Loucy (cell line): ENCODE measurements around the gene CDKN1A.

Source experiments
- H2AFZ ChIP-seq: fragments of 200-600 bp; sonication (generic); 2 replicates; pipeline ENCODE4 v1.6.0; 2016; ENCODE audit warnings: antibody characterized with exemption, mild to moderate bottlenecking, low read length, moderate library complexity
- H3F3A ChIP-seq: fragments of 200-600 bp; 2 replicates; pipeline ENCODE4 v1.6.0; 2016; ENCODE audit warnings: antibody characterized with exemption, low read depth, mild to moderate bottlenecking
- H3K27me3 ChIP-seq: fragments of 200-600 bp; sonication (generic); 2 replicates; pipeline ENCODE4 v1.6.1; 2014; ENCODE audit warnings: low read length, mild to moderate bottlenecking; ENCODE audit not compliant: insufficient read depth, poor library complexity, severe bottlenecking
- H3K36me3 ChIP-seq: fragments of 200-600 bp; sonication (generic); 2 replicates; pipeline ENCODE4 v1.6.1; 2016; ENCODE audit warnings: low read length; ENCODE audit not compliant: insufficient read depth
- H3K4me1 ChIP-seq: fragments of 200-600 bp; sonication (generic); 2 replicates; pipeline ENCODE4 v1.5.1; 2014; ENCODE audit warnings: low read length, mild to moderate bottlenecking; ENCODE audit not compliant: insufficient read depth, poor library complexity, severe bottlenecking
- H3K4me2 ChIP-seq: fragments of 200-600 bp; sonication (generic); 2 replicates; pipeline ENCODE4 v1.6.0; 2014; ENCODE audit warnings: antibody characterized with exemption, low read length, low read depth, mild to moderate bottlenecking; ENCODE audit not compliant: poor library complexity, severe bottlenecking
- H3K4me3 ChIP-seq: fragments of 200-600 bp; sonication (generic); 2 replicates; pipeline ENCODE4 v1.5.1; 2014; ENCODE audit warnings: low read length, mild to moderate bottlenecking, mixed read lengths; ENCODE audit not compliant: poor library complexity, severe bottlenecking
- H3K79me2 ChIP-seq: fragments of 200-600 bp; sonication (generic); 2 replicates; pipeline ENCODE4 v1.6.1; 2014; ENCODE audit warnings: low read length; ENCODE audit not compliant: insufficient read depth
- H3K9ac ChIP-seq: fragments of 200-600 bp; sonication (generic); 2 replicates; pipeline ENCODE4 v1.6.0; 2014; ENCODE audit warnings: mild to moderate bottlenecking, low read depth, low read length, moderate library complexity; ENCODE audit not compliant: poor library complexity, severe bottlenecking
- H3K9me2 ChIP-seq: fragments of 200-600 bp; sonication (generic); replicated peaks from 2 replicates; pipeline ENCODE4 v1.6.1; 2016; ENCODE audit warnings: low read depth, low read length, mixed read lengths
- H3K9me3 ChIP-seq: fragments of 200-600 bp; sonication (generic); 2 replicates; pipeline ENCODE4 v1.6.1; 2014; ENCODE audit warnings: mild to moderate bottlenecking, antibody characterized with exemption, low read length, low read depth; ENCODE audit not compliant: insufficient read depth
- H4K20me1 ChIP-seq: fragments of 200-600 bp; sonication (generic); 2 replicates; pipeline ENCODE4 v1.6.0; 2014; ENCODE audit warnings: antibody characterized with exemption, low read length, mild to moderate bottlenecking; ENCODE audit not compliant: insufficient read depth, poor library complexity, severe bottlenecking
- EZH2phosphoT487 ChIP-seq: fragments of 200-600 bp; IDR thresholded peaks from 2 replicates; pipeline ENCODE4 v1.6.1; 2018; ENCODE audit warnings: antibody characterized with exemption, mild to moderate bottlenecking, moderate library complexity, borderline replicate concordance
- TF ChIP-seq, protein P1 (sequence below): fragments of 200-600 bp; sonication (generic); conservative IDR thresholded peaks from 2 replicates; pipeline ENCODE4 v1.5.1; 2014; ENCODE audit warnings: mild to moderate bottlenecking, antibody characterized with exemption, low read length

CDKN1A gene

DNA sequence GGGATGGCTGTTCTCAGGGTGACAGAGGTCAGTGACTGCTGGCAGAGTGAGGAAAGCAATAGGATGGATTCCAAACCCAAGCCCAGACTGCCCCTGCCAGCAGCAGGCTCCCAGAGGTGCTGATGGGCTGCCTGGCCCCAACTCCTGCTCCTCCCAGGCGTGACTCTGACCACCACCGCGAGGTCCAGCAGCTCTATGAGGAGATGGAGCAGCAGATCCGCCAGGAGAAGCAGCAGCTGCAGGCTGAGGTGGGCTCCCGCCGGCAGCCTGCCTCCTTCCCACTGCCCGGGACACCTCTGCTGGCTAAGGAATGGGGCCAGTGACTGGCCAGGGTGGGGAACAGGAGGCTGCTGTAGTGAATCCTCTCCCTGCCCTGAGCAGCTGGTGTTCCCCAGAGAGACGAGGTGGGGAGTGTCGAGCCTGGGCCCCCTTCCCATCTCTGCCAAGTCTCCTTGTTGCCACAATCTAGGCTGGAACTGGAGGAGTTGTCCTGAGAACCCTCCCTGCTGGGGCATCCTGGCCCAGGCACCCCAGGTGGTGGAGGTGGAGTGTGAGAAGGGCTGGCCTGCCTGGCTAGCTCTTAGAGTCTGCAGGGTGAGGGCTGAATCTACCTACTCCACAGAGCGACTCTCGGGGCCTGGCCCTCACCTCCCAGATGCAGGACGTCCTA is 39.5 kb downstream of the CDKN1A start:
- TF ChIP-seq, protein P1, sequence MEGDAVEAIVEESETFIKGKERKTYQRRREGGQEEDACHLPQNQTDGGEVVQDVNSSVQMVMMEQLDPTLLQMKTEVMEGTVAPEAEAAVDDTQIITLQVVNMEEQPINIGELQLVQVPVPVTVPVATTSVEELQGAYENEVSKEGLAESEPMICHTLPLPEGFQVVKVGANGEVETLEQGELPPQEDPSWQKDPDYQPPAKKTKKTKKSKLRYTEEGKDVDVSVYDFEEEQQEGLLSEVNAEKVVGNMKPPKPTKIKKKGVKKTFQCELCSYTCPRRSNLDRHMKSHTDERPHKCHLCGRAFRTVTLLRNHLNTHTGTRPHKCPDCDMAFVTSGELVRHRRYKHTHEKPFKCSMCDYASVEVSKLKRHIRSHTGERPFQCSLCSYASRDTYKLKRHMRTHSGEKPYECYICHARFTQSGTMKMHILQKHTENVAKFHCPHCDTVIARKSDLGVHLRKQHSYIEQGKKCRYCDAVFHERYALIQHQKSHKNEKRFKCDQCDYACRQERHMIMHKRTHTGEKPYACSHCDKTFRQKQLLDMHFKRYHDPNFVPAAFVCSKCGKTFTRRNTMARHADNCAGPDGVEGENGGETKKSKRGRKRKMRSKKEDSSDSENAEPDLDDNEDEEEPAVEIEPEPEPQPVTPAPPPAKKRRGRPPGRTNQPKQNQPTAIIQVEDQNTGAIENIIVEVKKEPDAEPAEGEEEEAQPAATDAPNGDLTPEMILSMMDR = no peak
- TF ChIP-seq EZH2phosphoT487 = no peak
- no peaks in the 10 kb centered on the region for H3K27me3 ChIP-seq
- no peaks in the 10 kb centered on the region for H3F3A ChIP-seq
- H3K4me1 ChIP-seq = no peaks in the 10 kb centered on the region
- no peaks in the 10 kb centered on the region for H4K20me1 ChIP-seq
- H3K79me2 ChIP-seq = no peaks in the 10 kb centered on the region
- H2AFZ ChIP-seq = no peak overlapping the region
- H3K9ac ChIP-seq = no peak overlapping the region
- H3K4me2 ChIP-seq = no peak overlapping the region
- no peaks in the 10 kb centered on the region for H3K9me3 ChIP-seq
- H3K36me3 ChIP-seq = peaks cover 76% of the 10 kb centered on the region; the same call in 1 of the 2 replicates
- no peak overlapping the region for H3K4me3 ChIP-seq
- no peaks in the 10 kb centered on the region for H3K9me2 ChIP-seq

DNA sequence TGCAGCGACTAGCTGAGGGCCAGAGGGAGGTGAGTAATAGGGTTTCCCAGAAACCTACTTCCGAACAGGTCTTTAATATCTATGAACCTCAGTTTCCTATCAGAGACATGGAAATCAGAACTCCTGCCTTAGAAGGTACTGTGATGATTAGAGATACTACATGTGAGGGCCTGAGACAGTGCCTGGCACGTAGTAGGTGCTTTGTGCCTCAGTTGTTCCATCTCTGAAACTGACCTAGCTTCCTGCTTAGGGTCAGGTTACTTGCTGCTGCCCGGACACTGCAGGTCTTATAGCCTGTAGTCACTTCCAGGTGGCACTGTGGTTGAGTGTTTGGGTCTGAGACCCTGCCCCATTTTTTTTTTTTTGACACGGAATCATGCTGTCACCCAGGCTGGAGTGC is 40.0 kb downstream of the CDKN1A start:
- H3K36me3 ChIP-seq = peaks cover 72% of the 10 kb centered on the region; the same call in 1 of the 2 replicates
- no peaks in the 10 kb centered on the region for H4K20me1 ChIP-seq
- no peak overlapping the region for H3K9ac ChIP-seq
- no peaks in the 10 kb centered on the region for H3K9me3 ChIP-seq
- no peak overlapping the region for H2AFZ ChIP-seq
- H3F3A ChIP-seq = no peaks in the 10 kb centered on the region
- no peaks in the 10 kb centered on the region for H3K9me2 ChIP-seq
- TF ChIP-seq, protein P1 = no peak
- no peak for TF ChIP-seq EZH2phosphoT487
- no peaks in the 10 kb centered on the region for H3K79me2 ChIP-seq
- H3K4me2 ChIP-seq = no peak overlapping the region
- no peak overlapping the region for H3K4me3 ChIP-seq
- no peaks in the 10 kb centered on the region for H3K4me1 ChIP-seq
- no peaks in the 10 kb centered on the region for H3K27me3 ChIP-seq

DNA sequence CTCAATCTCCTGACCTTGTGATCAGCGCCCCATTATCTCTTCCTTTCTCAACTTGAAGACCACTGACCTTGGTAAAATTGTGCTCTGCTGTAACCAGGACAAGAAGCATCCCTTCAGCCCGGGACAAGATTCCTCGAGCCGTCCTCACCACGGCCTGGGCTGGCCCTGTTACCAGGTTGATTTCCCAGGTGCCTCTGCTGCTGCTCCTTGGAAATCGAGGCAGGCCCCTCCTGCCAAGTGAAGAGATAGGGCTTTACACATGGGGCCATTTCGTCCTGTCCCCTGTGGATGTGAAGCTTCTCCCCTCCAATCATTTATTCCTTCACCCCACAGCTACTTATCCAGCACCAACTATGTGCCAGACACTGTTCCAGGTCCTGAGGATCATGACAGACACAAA is 40.6 kb downstream of the CDKN1A start:
- no peaks in the 10 kb centered on the region for H3K9me2 ChIP-seq

More for the DNA sequence above, 40.6 kb downstream of the CDKN1A start:
- Histone ChIP-seq H3K9ac (no peak overlapping the region), H3K36me3 (peaks cover 67% of the 10 kb centered on the region; the same call in 1 of the 2 replicates), H2AFZ (no peak overlapping the region), H3K4me1 (no peaks in the 10 kb centered on the region), H3K27me3 (no peaks in the 10 kb centered on the region), H3K4me2 (no peak overlapping the region), H3K9me3 (no peaks in the 10 kb centered on the region), H4K20me1 (no peaks in the 10 kb centered on the region), H3F3A (no peaks in the 10 kb centered on the region), H3K79me2 (no peaks in the 10 kb centered on the region), H3K4me3 (no peak overlapping the region)
- TF ChIP-seq, protein P1 = no peak
- no peak for TF ChIP-seq EZH2phosphoT487
